Measurements from ENCODE around the gene POLR2J2.
"Not testable (repeated sequence)": the region's sequence is repeated elsewhere in the genome, so short reads cannot be mapped to it uniquely, and the experiment has no call there.

The POLR2J2 gene

GRCh38 chr7:102649924-102650323 is 21.5 kb downstream of the POLR2J2 start, which contains the start of gene SPDYE2B:
SPDYE2B (plus strand) TSS chr7:102650319; CDS start chr7:102652349, 2,030 bp downstream.
- H4K20me1 ChIP-seq (ENCODE audit: insufficient read depth, low read length); H3K27ac ChIP-seq (ENCODE audit: low read length); H3K36me3 ChIP-seq (ENCODE audit: insufficient read depth, low read length); H3K4me3 ChIP-seq (ENCODE audit: low read depth in 1 of 2, low read length in 2 of 2); H3K27me3 ChIP-seq (ENCODE audit: insufficient read depth, low read length, poor library complexity); H2AFZ ChIP-seq (ENCODE audit: low read depth, low read length); H3K9ac ChIP-seq (ENCODE audit: low read depth, low read length); H3K9me3 ChIP-seq (ENCODE audit: insufficient read depth, low read length, severe bottlenecking); H3K4me1 ChIP-seq (ENCODE audit: insufficient read depth, low read length); H3K4me2 ChIP-seq (ENCODE audit: insufficient read depth, low read length); DNase-seq; H3K79me2 ChIP-seq (ENCODE audit: insufficient read depth, low read length): not testable (repeated sequence)
- ATAC-seq (ENCODE audit: insufficient read depth, low read depth) = 0 out of 3 replicates have a peak, but pooled peaks have one; percentile 5

DNA sequence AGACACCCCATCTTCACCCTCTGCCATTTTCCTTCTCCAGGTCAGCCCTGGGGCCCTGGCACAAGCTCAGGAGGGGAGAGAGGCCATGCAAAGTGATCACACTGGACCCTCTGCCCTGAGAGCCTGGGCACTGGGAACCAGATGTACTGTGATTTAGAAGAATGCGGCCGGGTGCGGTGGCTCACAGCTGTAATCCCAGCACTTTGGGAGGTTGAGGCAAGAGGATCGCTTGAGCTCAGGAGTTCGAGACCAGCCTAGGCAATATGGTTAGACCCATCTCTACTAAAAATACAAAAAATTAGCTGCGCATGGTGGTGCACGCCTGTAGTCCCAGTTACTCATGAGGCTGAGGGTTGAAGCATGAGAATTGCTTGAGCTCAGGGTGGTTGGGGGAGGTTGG is 23.6 kb downstream of the POLR2J2 start:
- H2AFZ ChIP-seq (ENCODE audit: low read depth, low read length); H3K27me3 ChIP-seq (ENCODE audit: insufficient read depth, low read length, poor library complexity); H3K9me3 ChIP-seq (ENCODE audit: insufficient read depth, low read length, severe bottlenecking); H3K27ac ChIP-seq (ENCODE audit: low read length); H3K4me2 ChIP-seq (ENCODE audit: insufficient read depth, low read length); H3K4me1 ChIP-seq (ENCODE audit: insufficient read depth, low read length); H3K9ac ChIP-seq (ENCODE audit: low read depth, low read length); H3K4me3 ChIP-seq (ENCODE audit: low read depth in 1 of 2, low read length in 2 of 2); H3K36me3 ChIP-seq (ENCODE audit: insufficient read depth, low read length); H3K79me2 ChIP-seq (ENCODE audit: insufficient read depth, low read length); H4K20me1 ChIP-seq (ENCODE audit: insufficient read depth, low read length): not testable (repeated sequence)
- DNase-seq (peak; percentile 6), ATAC-seq (ENCODE audit: insufficient read depth, low read depth) (0 out of 3 replicates have a peak, but pooled peaks have one; percentile 23)

- H3K36me3 ChIP-seq (ENCODE audit: insufficient read depth, low read length); H3K4me1 ChIP-seq (ENCODE audit: insufficient read depth, low read length); H3K4me2 ChIP-seq (ENCODE audit: insufficient read depth, low read length); H2AFZ ChIP-seq (ENCODE audit: low read depth, low read length); H3K4me3 ChIP-seq (ENCODE audit: low read depth in 1 of 2, low read length in 2 of 2); DNase-seq; H3K27ac ChIP-seq (ENCODE audit: low read length); H4K20me1 ChIP-seq (ENCODE audit: insufficient read depth, low read length); H3K79me2 ChIP-seq (ENCODE audit: insufficient read depth, low read length); H3K9ac ChIP-seq (ENCODE audit: low read depth, low read length); H3K27me3 ChIP-seq (ENCODE audit: insufficient read depth, low read length, poor library complexity); ATAC-seq (ENCODE audit: insufficient read depth, low read depth); H3K9me3 ChIP-seq (ENCODE audit: insufficient read depth, low read length, severe bottlenecking): not testable (repeated sequence)
Observed at GRCh38 chr7:102643404-102643803, 28.1 kb downstream of the POLR2J2 start.

DNA sequence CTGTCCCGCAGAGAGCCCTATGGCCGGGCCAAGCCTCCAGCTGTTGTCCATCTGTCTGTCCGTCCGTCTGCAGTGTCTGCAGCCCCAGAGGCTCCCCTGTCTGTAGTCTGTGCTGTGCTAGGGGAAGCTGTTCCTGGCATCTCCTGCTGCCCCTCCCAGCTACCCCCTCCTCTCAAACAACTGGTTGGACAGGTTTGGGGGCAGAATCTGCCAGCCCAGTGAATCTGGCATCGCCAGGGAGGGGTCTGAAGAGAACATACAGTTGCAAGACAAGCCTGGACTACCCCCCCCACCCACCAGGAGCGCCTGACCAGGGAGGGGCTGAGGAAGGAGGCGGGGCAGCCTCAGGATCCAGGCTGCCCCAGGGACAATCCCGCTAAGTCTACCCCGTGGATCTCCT is 28.8 kb downstream of the POLR2J2 start, which contains the start of gene UPK3BL1:
UPK3BL1 (minus strand) TSS at position 101 of the 400 bp plus-strand sequence; CDS start at position 51, 50 bp downstream.
- not testable (repeated sequence) for H3K9ac ChIP-seq (ENCODE audit: low read depth, low read length); H3K4me2 ChIP-seq (ENCODE audit: insufficient read depth, low read length); ATAC-seq (ENCODE audit: insufficient read depth, low read depth); H3K79me2 ChIP-seq (ENCODE audit: insufficient read depth, low read length); H4K20me1 ChIP-seq (ENCODE audit: insufficient read depth, low read length); H2AFZ ChIP-seq (ENCODE audit: low read depth, low read length); H3K9me3 ChIP-seq (ENCODE audit: insufficient read depth, low read length, severe bottlenecking); H3K4me1 ChIP-seq (ENCODE audit: insufficient read depth, low read length); H3K27ac ChIP-seq (ENCODE audit: low read length); H3K4me3 ChIP-seq (ENCODE audit: low read depth in 1 of 2, low read length in 2 of 2); H3K27me3 ChIP-seq (ENCODE audit: insufficient read depth, low read length, poor library complexity); DNase-seq; H3K36me3 ChIP-seq (ENCODE audit: insufficient read depth, low read length)

GRCh38 chr7:102638848-102639247 is 32.6 kb downstream of the POLR2J2 start:
- not testable (repeated sequence) for H3K79me2 ChIP-seq (ENCODE audit: insufficient read depth, low read length); H2AFZ ChIP-seq (ENCODE audit: low read depth, low read length); H3K9me3 ChIP-seq (ENCODE audit: insufficient read depth, low read length, severe bottlenecking); H3K4me3 ChIP-seq (ENCODE audit: low read depth in 1 of 2, low read length in 2 of 2); H3K4me1 ChIP-seq (ENCODE audit: insufficient read depth, low read length); H4K20me1 ChIP-seq (ENCODE audit: insufficient read depth, low read length); H3K9ac ChIP-seq (ENCODE audit: low read depth, low read length); H3K4me2 ChIP-seq (ENCODE audit: insufficient read depth, low read length); H3K36me3 ChIP-seq (ENCODE audit: insufficient read depth, low read length); H3K27me3 ChIP-seq (ENCODE audit: insufficient read depth, low read length, poor library complexity); H3K27ac ChIP-seq (ENCODE audit: low read length)
- peak; percentile 5; the same call in 1 of the 3 replicates for ATAC-seq (ENCODE audit: insufficient read depth, low read depth)
- DNase-seq = peak; percentile 6

DNA sequence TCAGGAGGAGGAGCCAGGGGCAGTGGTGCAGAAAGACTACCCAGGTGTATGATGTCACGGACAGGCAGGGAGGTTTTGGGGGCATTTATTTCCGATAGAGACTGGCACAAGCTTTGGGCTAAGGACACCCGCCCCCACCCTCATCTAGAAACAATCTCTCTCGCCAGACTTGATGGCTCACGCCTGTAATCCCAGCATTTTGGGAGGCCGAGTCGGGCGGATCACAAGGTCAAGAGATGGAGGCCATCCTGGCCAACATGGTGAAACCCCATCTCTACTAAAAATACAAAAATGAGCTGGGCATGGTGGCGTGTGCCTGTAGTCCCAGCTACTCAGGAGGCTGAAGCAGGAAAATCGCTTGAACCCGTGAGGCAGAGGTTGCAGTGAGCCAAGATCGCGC is 34.5 kb downstream of the POLR2J2 start:
- not testable (repeated sequence) for ATAC-seq (ENCODE audit: insufficient read depth, low read depth); H2AFZ ChIP-seq (ENCODE audit: low read depth, low read length)

DNA sequence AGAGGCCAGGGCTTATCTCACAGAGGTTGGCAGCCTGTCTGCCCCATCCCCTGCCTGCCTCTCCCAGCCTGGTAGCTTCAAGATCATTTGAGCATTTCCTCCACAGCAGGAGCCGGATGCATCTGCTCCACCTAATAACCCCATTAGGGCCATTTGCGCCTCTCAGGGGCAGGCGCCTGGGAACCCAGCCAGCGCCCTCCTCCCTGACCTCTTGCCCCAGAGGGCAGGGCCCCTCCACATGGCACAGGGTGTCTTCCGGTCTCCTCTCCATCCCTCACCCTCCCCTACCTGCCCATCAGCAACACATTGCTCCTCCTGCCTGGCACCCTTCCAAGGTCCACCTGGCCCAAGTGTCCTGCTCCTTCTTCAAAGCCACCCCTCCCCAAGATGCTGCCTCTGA is 36.1 kb downstream of the POLR2J2 start:
- H3K27me3 ChIP-seq (ENCODE audit: insufficient read depth, low read length, poor library complexity); ATAC-seq (ENCODE audit: insufficient read depth, low read depth); H3K9ac ChIP-seq (ENCODE audit: low read depth, low read length); H3K4me2 ChIP-seq (ENCODE audit: insufficient read depth, low read length); H3K4me1 ChIP-seq (ENCODE audit: insufficient read depth, low read length); H3K4me3 ChIP-seq (ENCODE audit: low read depth in 1 of 2, low read length in 2 of 2); H3K27ac ChIP-seq (ENCODE audit: low read length); DNase-seq; H3K9me3 ChIP-seq (ENCODE audit: insufficient read depth, low read length, severe bottlenecking); H3K79me2 ChIP-seq (ENCODE audit: insufficient read depth, low read length); H2AFZ ChIP-seq (ENCODE audit: low read depth, low read length); H4K20me1 ChIP-seq (ENCODE audit: insufficient read depth, low read length); H3K36me3 ChIP-seq (ENCODE audit: insufficient read depth, low read length): not testable (repeated sequence)

More for the DNA sequence above, 34.5 kb downstream of the POLR2J2 start:
- not testable (repeated sequence) for H3K9ac ChIP-seq (ENCODE audit: low read depth, low read length); H3K9me3 ChIP-seq (ENCODE audit: insufficient read depth, low read length, severe bottlenecking); DNase-seq; H3K27ac ChIP-seq (ENCODE audit: low read length); H4K20me1 ChIP-seq (ENCODE audit: insufficient read depth, low read length); H3K36me3 ChIP-seq (ENCODE audit: insufficient read depth, low read length); H3K4me2 ChIP-seq (ENCODE audit: insufficient read depth, low read length); H3K4me1 ChIP-seq (ENCODE audit: insufficient read depth, low read length); H3K4me3 ChIP-seq (ENCODE audit: low read depth in 1 of 2, low read length in 2 of 2); H3K79me2 ChIP-seq (ENCODE audit: insufficient read depth, low read length); H3K27me3 ChIP-seq (ENCODE audit: insufficient read depth, low read length, poor library complexity)

DNA sequence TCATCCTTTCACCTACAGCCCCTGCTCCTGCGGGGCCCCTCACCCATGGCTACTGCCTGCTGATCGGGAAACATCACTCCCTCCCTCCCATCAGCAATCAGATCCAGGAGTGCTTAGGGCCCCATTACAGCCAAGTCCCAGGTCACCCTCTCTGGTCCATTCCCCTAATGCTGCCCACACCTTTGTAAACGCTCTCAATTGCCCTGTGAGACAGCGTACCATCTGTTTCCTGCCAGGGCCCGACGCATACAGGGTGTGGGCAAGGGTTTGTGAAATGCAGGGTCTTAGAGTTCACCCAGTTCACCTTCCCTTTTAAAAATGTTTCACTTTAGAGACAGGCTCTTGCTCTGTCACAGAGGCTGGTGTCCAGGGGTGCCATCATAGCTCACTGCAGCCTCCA is 37.2 kb downstream of the POLR2J2 start:
- not testable (repeated sequence) for H3K4me2 ChIP-seq (ENCODE audit: insufficient read depth, low read length); ATAC-seq (ENCODE audit: insufficient read depth, low read depth)

More for the DNA sequence above, 37.2 kb downstream of the POLR2J2 start:
- not testable (repeated sequence) for H3K27ac ChIP-seq (ENCODE audit: low read length); DNase-seq; H3K79me2 ChIP-seq (ENCODE audit: insufficient read depth, low read length); H3K36me3 ChIP-seq (ENCODE audit: insufficient read depth, low read length); H4K20me1 ChIP-seq (ENCODE audit: insufficient read depth, low read length); H3K4me3 ChIP-seq (ENCODE audit: low read depth in 1 of 2, low read length in 2 of 2); H3K4me1 ChIP-seq (ENCODE audit: insufficient read depth, low read length); H2AFZ ChIP-seq (ENCODE audit: low read depth, low read length); H3K9ac ChIP-seq (ENCODE audit: low read depth, low read length); H3K27me3 ChIP-seq (ENCODE audit: insufficient read depth, low read length, poor library complexity); H3K9me3 ChIP-seq (ENCODE audit: insufficient read depth, low read length, severe bottlenecking)
